NCI-H1092 treated with DMSO at 0.1 percent for 48 hours (cell line): ENCODE measurements around the gene SIK3.
"Not testable (repeated sequence)": the region's sequence is repeated elsewhere in the genome, so short reads cannot be mapped to it uniquely, and the experiment has no call there.

Experiments used
- DNase-seq: peaks from one replicate; lab custom pipeline; 2025; lab: John Stamatoyannopoulos, UW

Gene SIK3

GRCh38 chr11:116837231-116838091 is 260.8 kb downstream of the SIK3 start, which contains the start of gene APOA1:
Gene APOA1 (minus strand): TSS chr11:116837622. CDS start chr11:116837387, 235 bp downstream.
- DNase-seq = no peak

DNA sequence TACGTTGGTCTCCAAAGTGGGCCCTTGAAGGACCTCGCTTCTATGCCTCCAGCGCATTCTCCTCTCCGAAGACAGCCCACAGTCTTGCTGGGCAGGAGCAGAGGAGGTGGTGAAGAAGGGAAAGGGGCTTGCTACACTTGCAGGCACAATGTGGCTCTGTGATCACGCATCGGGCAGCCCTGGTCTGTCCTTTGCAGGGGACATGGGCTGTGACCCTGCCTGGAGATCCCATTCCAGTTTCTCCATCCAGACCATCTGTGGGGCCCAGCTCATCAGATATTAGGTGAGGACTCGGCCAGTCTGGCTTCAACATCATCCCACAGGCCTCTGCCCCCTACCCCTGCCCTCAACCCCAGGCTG is 261.6 kb downstream of the SIK3 start:
- no peak for DNase-seq

GRCh38 chr11:116835791-116836631 is 262.2 kb downstream of the SIK3 start:
- peak; percentile 95 for DNase-seq

DNA sequence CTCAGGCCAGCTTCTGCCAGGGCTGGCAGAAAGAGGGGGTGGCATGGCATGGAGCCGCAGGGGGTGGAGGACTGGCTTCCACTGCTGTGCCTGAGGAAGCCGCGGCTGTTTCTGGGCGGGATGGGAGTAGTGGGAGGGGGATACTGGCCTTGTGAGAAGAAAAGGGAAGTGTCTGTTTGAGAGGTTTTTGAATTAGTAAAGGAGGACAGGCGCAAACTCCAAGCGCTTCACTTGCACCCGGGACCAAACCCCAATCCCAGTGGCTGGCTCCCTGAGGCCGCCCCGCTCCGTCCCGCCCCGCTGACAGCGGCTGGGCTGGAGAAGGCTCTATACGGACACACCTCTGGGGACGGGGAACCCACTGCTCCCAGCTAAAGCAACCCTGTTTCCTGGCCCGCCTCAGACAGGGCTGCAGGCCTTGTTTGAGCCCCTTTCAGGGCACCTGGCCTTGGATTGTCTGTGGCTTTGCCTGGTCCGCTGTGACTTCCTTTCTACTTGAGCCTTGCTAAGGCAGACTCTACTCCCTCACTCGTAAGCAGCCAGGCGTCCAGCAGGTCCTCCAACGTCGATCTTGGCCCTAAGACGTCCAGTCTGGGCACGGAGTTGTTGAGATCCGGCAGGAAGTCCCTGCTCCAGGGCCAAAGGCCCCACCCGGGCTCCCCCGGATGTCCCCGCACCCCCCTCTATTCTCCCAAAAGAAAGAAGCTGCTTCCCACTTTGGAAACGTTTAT is 263.0 kb downstream of the SIK3 start:
- DNase-seq = no peak

- not testable (repeated sequence) for DNase-seq
Measured at GRCh38 chr11:116834535-116835041, 263.6 kb downstream of the SIK3 start.

DNA sequence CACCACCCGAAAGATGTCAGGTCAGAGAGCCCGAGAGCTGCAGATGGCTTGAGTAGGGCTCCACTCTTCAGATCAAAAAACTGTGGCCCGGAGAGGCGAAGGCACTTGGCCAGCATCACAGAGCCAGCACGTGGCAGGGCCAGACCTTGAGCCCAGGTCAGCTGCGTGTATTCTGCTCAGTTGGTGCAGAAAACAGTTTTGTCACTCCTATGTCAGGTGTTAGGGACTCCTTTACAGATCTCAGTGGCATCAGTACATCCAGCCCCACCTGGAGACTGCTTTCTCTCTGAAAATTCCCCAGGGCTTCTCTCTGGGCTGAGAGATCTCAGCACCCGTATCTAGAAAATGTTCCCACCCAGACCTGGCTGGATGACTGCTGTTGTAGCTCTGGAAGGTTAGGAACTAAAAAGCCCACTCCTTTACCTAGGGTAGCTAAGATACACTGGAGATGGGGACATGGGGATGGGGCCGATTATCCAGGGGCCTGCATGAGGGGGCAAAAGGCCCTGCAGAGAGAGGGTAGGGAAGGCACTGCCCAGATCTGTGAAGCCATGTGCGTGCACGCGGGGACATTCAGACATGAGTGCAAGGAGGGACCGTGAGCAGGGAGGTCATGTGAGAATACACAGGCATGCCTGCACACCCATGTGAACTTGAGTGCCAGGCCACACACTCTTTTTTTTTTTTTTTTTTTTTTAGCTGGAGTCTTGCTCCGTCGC is 264.3 kb downstream of the SIK3 start:
- DNase-seq = no peak

- DNase-seq = no peak
Measured at GRCh38 chr11:116833491-116833815, 264.8 kb downstream of the SIK3 start.

- no peak for DNase-seq
Measured at GRCh38 chr11:116832350-116833290, 265.6 kb downstream of the SIK3 start.

DNA sequence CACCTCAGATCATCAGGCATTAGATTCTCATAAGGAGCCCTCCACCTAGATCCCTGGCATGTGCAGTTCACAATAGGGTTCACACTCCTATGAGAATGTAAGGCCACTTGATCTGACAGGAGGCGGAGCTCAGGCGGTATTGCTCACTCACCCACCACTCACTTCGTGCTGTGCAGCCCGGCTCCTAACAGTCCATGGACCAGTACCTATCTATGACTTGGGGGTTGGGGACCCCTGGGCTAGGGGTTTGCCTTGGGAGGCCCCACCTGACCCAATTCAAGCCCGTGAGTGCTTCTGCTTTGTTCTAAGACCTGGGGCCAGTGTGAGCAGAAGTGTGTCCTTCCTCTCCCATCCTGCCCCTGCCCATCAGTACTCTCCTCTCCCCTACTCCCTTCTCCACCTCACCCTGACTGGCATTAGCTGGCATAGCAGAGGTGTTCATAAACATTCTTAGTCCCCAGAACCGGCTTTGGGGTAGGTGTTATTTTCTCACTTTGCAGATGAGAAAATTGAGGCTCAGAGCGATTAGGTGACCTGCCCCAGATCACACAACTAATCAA is 266.4 kb downstream of the SIK3 start:
- no peak for DNase-seq

DNA sequence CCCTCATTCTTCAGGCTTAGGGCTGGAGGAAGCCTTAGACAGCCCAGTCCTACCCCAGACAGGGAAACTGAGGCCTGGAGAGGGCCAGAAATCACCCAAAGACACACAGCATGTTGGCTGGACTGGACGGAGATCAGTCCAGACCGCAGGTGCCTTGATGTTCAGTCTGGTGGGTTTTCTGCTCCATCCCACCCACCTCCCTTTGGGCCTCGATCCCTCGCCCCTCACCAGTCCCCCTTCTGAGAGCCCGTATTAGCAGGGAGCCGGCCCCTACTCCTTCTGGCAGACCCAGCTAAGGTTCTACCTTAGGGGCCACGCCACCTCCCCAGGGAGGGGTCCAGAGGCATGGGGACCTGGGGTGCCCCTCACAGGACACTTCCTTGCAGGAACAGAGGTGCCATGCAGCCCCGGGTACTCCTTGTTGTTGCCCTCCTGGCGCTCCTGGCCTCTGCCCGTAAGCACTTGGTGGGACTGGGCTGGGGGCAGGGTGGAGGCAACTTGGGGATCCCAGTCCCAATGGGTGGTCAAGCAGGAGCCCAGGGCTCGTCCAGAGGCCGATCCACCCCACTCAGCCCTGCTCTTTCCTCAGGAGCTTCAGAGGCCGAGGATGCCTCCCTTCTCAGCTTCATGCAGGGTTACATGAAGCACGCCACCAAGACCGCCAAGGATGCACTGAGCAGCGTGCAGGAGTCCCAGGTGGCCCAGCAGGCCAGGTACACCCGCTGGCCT is 267.9 kb downstream of the SIK3 start:
- DNase-seq = no peak

GRCh38 chr11:116829525-116830183 is 268.6 kb downstream of the SIK3 start, which contains the start of gene APOC3:
Gene APOC3 (plus strand): TSS chr11:116829907. CDS start chr11:116830583, 676 bp downstream.
- DNase-seq = no peak

- DNase-seq = no peak
Measured at GRCh38 chr11:116828632-116829524, 269.4 kb downstream of the SIK3 start.

DNA sequence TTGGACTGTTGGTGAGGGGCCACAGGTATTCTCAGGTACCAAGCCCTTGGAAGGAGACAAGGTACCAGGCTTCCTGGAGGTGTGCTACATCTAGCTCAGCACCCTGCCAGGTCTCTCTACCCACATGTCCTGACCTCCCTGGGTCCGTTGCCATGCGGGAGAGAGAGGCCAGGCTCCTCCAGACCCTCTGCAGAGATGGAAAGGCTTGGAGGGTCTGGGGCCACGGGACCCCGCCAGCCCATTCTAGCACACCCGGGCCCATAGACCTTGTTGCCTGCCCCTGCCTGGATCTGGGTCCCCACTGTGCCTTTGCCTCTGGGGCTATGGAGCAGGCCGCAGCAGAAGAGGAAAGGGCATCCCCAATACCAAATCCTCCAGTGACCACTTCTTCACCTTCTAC is 270.8 kb downstream of the SIK3 start:
- DNase-seq = no peak

DNA sequence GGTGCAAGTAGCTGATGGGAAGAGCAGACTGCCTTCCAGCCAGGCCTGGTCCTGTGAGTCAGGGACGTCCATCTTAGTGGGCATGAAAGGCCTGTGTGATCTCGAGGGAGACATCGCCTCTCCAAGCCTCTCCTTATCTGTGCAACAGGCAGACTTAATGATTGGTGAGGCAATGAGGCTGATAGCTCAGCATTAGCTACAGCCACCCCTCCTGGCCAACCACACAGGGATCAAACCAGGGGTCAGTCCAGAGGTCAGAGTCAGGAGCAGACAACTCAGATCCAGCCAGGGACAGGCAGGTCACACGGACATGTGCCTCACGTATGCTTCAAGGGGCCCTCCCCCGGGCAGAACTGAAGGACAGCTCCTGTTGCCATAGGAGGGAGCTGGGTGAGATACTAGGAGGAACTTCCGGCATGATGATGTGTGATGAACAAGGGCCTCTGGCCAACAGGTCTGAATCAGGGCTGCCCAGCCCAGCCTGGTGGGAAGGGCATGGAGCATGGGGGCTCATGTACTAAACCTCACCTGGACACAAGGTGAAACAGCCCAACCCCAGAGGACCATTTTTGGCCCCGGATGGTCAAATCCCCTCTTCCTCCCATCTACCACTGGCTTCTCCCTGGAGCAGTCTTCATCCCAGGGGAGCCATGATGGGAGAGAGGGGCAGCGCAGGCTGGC is 271.3 kb downstream of the SIK3 start:
- DNase-seq = no peak

GRCh38 chr11:116825854-116826750 is 272.1 kb downstream of the SIK3 start:
- DNase-seq = no peak

- no peak for DNase-seq
Measured at GRCh38 chr11:116825434-116825833, 272.8 kb downstream of the SIK3 start.
